ENCODE data around the gene CBFA2T2.
"Not testable (repeated sequence)": the region's sequence is repeated elsewhere in the genome, so short reads cannot be mapped to it uniquely, and the experiment has no call there.

Gene CBFA2T2

DNA sequence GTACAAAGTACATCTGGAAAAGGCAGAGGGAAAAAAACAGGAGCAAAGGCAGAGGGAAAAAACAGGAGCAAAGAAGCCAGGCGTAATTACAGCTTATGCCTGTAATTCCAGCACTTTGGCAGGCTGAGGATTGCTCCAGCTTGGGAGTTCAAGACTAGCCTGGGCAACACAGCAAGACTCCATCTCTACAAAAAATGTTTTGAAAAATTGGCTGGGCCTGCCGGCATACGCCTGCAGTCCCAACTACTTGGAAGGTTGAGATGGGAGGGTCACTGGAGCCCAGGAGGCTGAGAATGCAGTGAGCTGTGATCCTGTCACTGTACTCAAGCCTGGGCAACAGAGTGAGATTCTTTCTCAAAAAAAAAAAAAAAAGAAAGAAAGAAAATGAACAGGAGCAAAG is 19.0 kb upstream of the CBFA2T2 start:
- no peak for DNase-seq (ENCODE audit: low read depth)

GRCh38 chr20:33472868-33473435 is 16.9 kb upstream of the CBFA2T2 start:
- no peak for DNase-seq (ENCODE audit: low read depth)

DNA sequence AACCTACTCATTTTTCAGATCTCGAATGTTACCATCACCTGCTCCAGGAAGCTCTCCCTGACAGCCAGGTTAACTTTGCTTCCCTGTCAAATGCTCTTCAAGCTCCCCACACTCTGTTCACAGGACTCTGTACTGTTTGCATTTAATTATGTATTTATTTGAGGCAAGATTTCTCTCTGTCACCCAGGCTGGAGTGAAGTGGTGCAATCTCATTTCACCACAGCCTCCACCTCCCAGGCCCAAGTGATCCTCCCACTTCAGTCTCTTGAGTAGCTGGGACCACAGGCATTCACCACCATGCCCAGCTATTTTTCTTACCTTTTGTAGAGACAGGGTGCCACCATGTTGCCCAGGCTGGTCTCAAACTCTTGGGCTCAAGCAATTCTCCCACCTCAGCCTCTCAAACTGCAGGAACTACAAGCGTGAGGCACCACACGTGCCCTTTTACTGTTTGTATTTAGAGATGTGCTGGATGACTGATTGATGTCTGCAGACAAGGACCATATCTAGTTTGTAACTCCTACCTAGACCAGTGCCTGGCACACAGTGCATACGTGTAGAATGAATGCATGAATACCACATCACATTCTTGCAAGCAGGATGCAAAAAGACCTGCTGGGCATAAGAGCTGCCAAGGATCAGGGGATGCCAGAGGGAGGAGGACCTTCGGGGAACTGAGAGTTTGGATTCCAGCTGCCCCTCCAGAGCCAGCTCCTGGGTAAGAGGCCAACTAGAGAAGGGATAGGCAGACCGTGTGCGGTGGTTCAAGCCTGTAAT is 15.6 kb upstream of the CBFA2T2 start:
- DNase-seq (ENCODE audit: low read depth): no peak

GRCh38 chr20:33474963-33475362 is 14.9 kb upstream of the CBFA2T2 start:
- no peak for DNase-seq (ENCODE audit: low read depth)

DNA sequence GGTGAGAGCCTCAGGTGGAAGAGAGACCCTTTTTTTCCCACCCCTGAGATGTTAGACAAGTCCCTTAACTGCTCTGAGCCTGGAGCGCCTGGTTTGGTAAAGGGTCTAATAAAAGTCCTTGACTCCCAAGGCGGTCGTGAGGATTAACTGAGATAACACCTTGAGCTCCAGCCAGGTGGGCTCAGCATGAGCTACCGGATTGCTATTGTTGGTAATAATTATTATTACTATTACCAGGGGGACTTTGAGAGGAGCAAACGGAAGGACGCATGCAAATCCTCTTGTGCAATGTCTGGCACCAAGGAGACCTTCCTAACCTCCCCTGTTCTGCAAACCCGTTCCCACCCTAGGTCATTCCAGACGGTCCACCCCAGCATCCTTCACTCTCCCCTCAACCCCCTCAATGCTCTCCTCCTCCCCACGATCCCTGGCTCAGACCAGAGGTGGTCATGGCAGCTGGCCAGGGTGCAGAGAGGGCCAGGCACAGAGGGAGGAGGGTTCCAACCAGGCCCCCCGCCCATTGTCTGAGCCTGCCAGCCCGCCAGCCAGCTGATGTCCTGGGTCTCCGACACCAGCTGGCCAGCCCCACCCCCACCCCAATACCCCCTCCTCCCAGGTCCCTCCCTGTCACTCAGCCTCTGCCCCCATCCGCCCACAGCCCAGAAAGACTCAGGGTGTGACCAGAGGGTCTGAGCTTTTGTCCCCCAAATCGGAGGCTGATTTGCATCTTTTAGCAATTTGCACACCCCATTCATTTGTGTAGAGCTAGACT is 14.3 kb upstream of the CBFA2T2 start:
- DNase-seq (ENCODE audit: low read depth): no peak

DNA sequence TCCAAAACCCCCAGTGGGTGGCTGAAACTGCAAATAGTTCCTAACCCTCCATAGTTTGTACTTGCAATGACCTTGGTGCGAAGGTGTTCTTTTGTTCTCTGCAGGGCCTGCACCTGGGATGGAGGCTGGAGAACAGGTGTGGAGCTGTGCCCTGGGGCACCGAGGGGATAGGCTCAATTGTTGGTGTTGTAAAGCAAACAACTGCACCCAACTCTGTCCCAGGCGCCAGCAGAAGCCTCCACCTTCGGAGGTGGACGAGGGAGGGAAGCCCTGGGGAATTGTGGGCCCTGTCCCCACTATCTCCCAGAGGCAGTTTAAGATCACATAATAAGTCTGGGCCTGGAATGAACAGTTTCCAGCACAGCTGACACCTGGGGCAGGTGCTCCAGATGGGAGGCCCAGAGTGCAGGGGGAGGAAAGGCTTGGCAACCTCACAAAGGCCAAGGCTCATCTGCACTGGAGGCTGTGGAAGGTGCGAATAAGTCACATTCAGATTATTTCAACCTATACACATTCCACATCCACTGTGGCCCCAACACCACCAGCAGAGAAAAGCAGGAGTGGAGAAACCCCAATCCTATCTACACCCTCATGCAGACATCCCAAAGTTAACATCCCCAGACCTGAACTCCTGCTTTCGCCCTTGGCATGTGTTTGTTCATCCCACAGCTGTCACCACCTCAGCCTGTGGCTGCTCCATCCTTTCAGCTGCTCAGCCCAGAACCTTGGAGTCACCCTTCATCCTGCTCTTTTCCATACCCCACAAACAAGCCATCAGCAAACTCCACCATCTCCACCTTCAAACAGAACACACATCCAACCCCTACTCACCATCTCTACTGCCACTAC is 12.3 kb upstream of the CBFA2T2 start:
- DNase-seq (ENCODE audit: low read depth): no peak

GRCh38 chr20:33480048-33480447 is 9.8 kb upstream of the CBFA2T2 start:
- no peak for DNase-seq (ENCODE audit: low read depth)

- no peak for DNase-seq (ENCODE audit: low read depth)
Observed at GRCh38 chr20:33481431-33481941, 8.4 kb upstream of the CBFA2T2 start.

- no peak for DNase-seq (ENCODE audit: low read depth)
Observed at GRCh38 chr20:33482581-33482980, 7.3 kb upstream of the CBFA2T2 start.

DNA sequence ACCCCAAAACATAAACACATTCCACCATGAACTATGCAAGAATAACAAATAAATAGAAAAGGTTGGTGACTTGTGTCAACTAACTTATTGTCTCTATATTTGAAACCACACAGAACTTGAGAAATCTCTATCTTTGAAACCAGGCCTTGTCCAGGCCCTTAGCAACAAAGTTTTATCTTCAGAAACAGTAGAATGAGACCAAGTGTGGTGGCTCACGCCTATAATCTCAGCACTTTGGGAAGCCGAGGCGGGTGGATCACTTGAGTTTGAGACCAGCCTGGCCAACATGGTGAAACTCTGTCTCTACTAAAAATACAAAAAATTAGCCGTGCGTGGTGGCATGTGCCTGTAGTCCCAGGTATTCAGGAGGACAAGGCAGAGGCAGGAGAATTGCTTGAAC is 6.7 kb upstream of the CBFA2T2 start:
- DNase-seq (ENCODE audit: low read depth): not testable (repeated sequence)

- DNase-seq (ENCODE audit: low read depth): no peak
Observed at GRCh38 chr20:33488201-33488600, 1.7 kb upstream of the CBFA2T2 start.

GRCh38 chr20:33488661-33489494 is 1.0 kb upstream of the CBFA2T2 start:
- DNase-seq (ENCODE audit: low read depth): not testable (repeated sequence)

DNA sequence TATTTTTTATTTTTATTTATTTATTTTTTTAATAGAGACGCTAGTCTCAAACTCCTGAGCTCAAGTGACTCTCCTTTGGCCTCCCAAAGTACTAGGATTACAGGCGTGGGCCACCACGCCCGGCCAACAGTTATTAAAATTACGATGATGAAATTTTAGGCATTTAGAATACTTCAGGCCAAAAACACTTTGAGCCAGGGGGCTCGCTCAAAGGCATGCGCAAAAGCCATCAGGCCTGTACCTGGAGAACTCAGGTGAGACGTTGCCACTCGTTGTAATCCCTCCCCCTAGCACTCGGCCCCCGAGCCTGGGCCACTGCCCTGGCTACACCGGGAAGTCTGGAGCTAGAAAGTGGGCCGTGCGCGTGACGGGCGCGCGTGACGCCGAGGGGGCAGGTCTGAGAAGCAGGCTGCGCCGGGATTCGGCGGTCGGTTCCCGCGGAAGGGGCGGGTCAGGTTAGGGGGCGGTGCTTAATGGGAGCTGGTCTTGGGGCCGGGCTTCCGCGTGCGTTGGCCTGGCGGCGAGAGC is 337 bp upstream of the CBFA2T2 start:
- DNase-seq (ENCODE audit: low read depth): peak; percentile 99

DNA sequence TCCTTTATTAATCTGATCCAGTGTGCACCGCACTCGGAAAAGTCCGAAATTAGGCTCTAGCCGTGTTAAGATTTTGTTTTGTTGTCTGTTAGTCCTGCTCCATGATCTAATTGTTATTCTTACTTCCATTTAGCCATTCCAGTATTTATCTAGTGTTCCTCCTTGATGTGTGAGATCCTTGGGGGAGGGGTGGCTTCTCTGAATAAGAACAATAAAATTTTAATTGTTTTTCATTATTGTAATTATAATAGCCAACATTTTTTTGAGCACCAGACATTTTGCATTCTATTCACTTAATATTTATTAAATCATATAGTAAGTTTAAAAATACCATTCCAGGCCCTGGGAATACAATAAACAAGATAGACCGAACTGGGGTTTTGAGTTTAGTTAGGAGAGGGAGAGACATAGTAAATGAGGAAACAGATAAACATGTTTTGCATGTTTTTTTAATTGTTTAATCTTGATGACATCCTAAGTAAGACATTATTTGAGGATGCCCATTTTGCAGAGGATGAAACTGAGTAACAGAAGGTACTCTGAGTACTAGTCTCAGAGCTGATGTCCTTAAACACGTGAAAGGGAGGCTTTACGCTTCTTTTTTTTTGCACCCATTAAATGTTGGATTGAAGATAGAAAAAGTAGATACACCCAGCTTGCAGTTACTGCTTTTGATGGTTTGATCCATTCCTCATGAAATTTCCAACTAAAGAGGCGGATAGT is 1.2 kb downstream of the CBFA2T2 start:
- no peak for DNase-seq (ENCODE audit: low read depth)

DNA sequence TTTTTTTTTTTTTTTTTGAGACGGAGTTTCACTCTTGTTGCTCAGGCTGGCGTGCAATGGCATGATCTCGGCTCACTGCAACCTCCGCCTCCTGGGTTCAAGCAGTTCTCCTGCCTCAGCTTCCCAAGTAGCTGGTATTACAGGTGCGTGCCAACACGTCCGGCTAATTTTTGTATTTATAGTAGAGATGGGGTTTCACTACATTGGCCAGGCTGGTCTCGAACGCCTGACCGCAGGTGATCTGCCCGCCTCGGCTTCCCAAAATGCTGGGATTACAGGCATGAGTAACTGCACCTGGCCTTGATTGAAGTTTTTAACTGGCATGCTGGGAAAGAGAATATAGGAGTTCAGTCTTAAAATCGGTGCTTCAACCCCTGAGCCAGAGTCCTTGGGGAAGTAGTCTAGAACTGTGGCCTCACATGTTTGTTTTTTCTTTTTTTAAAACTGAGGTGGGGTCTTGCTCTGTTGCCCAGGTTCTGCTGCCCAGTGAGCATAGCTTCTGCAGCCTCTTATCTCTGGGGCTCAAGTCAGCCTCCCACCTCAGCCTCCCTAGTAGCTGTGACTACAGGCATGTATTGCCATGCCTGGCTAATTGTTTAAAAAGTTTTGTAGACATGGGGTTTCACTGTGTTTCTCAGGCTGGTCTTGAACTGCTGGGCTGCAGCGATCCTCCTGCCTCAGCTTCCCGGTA is 3.3 kb downstream of the CBFA2T2 start:
- DNase-seq (ENCODE audit: low read depth): no peak

- not testable (repeated sequence) for DNase-seq (ENCODE audit: low read depth)
Observed at GRCh38 chr20:33496776-33497175, 6.9 kb downstream of the CBFA2T2 start.

- DNase-seq (ENCODE audit: low read depth): no peak
Observed at GRCh38 chr20:33499355-33499754, 9.5 kb downstream of the CBFA2T2 start.

DNA sequence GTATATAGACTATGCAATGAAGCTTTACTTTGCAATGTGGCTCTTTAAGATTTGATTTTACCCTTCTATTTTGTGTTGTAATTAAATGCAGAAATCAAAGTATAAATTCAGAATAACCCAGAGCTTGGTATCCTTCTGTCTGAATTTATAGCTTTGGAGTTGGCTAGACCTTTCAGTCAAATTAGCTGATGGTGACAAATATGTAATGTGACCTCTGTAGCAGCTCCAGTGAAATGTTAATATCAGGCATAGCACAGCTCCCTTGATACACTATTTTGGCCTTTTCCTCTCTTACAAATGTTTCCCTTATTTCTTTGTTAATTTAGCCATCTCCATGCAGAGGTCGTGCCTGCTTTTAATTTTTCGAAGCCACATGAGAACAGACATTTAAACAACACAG is 11.1 kb downstream of the CBFA2T2 start:
- DNase-seq (ENCODE audit: low read depth): no peak

GRCh38 chr20:33503564-33503963 is 13.7 kb downstream of the CBFA2T2 start:
- no peak for DNase-seq (ENCODE audit: low read depth)

DNA sequence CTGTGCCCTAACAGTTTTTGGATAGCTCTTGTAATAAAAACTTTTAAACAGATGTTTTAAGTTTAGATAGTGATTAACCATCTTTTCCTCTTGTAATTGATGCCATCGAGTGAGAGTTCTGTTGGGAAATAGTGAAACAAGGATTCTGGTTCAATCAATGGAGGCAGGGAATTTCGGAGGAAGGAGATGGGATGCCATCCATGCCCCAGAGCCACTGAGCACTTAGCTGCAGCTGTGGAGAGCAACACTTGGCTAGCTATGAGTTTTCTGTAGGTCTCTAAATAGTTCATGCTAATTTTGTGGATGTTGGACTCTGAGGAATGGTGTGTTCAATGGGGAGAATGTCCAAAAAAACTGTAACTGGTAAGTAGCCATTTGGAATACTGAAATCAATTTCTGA is 16.7 kb downstream of the CBFA2T2 start:
- no peak for DNase-seq (ENCODE audit: low read depth)
